Suprapubic skin (tissue), 4 donors: ENCODE results near the gene SLC39A9. TPM values are rescaled to one million over a fixed set of nuclear protein-coding genes. Genes with fewer than 3 reads are reported as not detected.

Experiments
- DNase-seq, 2 donors: peaks; one replicate each; pipeline ENCODE4 v3.0.0-alpha.2; 2019; ENCODE audit warnings: low spot score in 2 of 2
- H3K27ac ChIP-seq: fragments of 200-600 bp; sonication (generic); one replicate; pipeline ENCODE4 v1.5.1; 2019
- H3K27me3 ChIP-seq: fragments of 200-600 bp; sonication (generic); one replicate; pipeline ENCODE4 v1.5.1; 2019
- H3K36me3 ChIP-seq: fragments of 200-600 bp; sonication (generic); one replicate; pipeline ENCODE4 v1.5.1; 2019
- H3K4me1 ChIP-seq: fragments of 200-600 bp; sonication (generic); one replicate; pipeline ENCODE4 v1.5.1; 2019
- H3K4me3 ChIP-seq: fragments of 200-600 bp; sonication (generic); one replicate; pipeline ENCODE4 v1.5.1; 2019; ENCODE audit warnings: mild to moderate bottlenecking
- H3K9me3 ChIP-seq: fragments of 200-600 bp; sonication (generic); one replicate; pipeline ENCODE4 v1.5.1; 2019
- EP300 ChIP-seq: sonication (generic); formaldehyde crosslinking; IDR thresholded peaks from one replicate; pipeline ENCODE4 v1.6.1; 2017; ENCODE audit warnings: antibody characterized with exemption
- POLR2A ChIP-seq, 2 donors: fragments of 450-650 bp; IDR thresholded peaks; one replicate each; pipeline ENCODE4 v1.6.1; 2017; ENCODE audit warnings: antibody characterized with exemption in 2 of 2, mild to moderate bottlenecking in 2 of 2, moderate library complexity in 2 of 2
- POLR2AphosphoS5 ChIP-seq, 3 donors: sonication (generic); formaldehyde crosslinking; IDR thresholded peaks; one replicate each; pipeline ENCODE4 v1.6.1; 2017; ENCODE audit warnings: antibody characterized with exemption in 3 of 3
- WGBS: methylation state at CpG from one replicate; pipeline ENCODE4 v1.1.5; 2018; 5-methylcytosine and 5-hydroxymethylcytosine counted together
- total RNA-seq, 4 donors: library from RNA; depleted of rRNA; stranded (reverse); fragments of >200 nt; gene quantifications; one replicate each; pipeline ENCODE4 v1.1.0, GENCODE V29; 2016
- TF ChIP-seq, protein P1 (sequence below), 2 donors: fragments of 200-600 bp in 1 of 2; fragments of 450-650 bp in 1 of 2; sonication (generic) in 1 of 2; IDR thresholded peaks; one replicate each; pipeline ENCODE4 v1.5.1; 2016 to 2019; ENCODE audit warnings: antibody characterized with exemption in 2 of 2, mild to moderate bottlenecking in 1 of 2, moderate library complexity in 1 of 2

Gene SLC39A9
- total RNA-seq, 4 donors from 2014 or later: 46.5 to 65.6 (median 60.2) TPM

DNA sequence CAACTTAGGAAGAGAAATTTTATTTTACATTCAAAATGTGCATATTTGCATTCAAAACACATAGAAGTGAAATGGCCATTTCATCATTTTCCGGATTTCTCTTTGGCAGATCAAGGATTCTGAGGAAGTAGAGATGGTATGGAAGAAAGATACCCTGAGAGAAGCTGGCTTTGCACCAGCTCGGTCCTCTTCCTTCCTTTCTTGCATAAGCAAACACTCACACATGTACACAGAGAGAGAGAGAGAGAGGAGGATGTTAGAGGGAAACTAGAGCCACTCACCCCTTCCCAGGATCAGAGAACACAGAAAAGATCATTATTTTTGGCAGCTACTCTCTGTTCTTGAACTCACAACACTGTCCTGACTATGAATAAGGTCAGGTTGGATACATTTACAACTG, 70.5 kb downstream of the SLC39A9 start:
- H3K4me3 ChIP-seq: no peak overlapping the region
- TF ChIP-seq, protein P1, sequence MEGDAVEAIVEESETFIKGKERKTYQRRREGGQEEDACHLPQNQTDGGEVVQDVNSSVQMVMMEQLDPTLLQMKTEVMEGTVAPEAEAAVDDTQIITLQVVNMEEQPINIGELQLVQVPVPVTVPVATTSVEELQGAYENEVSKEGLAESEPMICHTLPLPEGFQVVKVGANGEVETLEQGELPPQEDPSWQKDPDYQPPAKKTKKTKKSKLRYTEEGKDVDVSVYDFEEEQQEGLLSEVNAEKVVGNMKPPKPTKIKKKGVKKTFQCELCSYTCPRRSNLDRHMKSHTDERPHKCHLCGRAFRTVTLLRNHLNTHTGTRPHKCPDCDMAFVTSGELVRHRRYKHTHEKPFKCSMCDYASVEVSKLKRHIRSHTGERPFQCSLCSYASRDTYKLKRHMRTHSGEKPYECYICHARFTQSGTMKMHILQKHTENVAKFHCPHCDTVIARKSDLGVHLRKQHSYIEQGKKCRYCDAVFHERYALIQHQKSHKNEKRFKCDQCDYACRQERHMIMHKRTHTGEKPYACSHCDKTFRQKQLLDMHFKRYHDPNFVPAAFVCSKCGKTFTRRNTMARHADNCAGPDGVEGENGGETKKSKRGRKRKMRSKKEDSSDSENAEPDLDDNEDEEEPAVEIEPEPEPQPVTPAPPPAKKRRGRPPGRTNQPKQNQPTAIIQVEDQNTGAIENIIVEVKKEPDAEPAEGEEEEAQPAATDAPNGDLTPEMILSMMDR (IDR thresholded peaks at IDR 0.05): no peak
- TF ChIP-seq POLR2AphosphoS5 (IDR thresholded peaks at IDR 0.05) (no peak), EP300 (no peak)
- H3K36me3 ChIP-seq: no peaks in the 10 kb centered on the region
- no peaks in the 10 kb centered on the region for H3K4me1 ChIP-seq
- no peak overlapping the region for H3K27ac ChIP-seq
- WGBS: 60% methylated on average over 2 of the region's 2 CpGs
- no peak for DNase-seq
- H3K27me3 ChIP-seq: no peaks in the 10 kb centered on the region
- H3K9me3 ChIP-seq: no peaks in the 10 kb centered on the region

DNA sequence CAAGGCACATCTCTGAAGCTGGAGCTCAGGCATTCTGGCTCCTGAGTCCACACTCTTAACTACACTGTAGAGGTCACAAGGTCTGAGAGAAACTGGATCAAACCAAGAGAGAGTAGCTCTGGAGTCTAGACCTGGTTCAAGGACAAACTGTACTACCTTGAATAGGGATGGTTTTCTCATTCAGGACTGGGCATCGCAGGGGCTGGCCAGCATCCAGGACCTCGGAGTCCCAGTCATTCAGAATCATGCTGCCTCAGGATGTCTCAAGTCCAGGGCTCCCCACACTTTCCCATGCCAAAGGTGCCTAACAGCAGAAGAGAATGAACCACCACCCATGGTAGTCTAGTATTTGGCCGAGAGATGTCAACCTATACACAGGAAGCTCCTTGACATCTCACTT, 72.9 kb downstream of the SLC39A9 start:
- no peaks in the 10 kb centered on the region for H3K36me3 ChIP-seq
- H3K27ac ChIP-seq: no peak overlapping the region
- H3K9me3 ChIP-seq: no peaks in the 10 kb centered on the region
- no peak for TF ChIP-seq POLR2AphosphoS5 (IDR thresholded peaks at IDR 0.05)
- WGBS: 75% methylated on average over 3 of the region's 3 CpGs
- no peaks in the 10 kb centered on the region for H3K27me3 ChIP-seq
- H3K4me1 ChIP-seq: no peaks in the 10 kb centered on the region
- no peak overlapping the region for H3K4me3 ChIP-seq
- DNase-seq: no peak

DNA sequence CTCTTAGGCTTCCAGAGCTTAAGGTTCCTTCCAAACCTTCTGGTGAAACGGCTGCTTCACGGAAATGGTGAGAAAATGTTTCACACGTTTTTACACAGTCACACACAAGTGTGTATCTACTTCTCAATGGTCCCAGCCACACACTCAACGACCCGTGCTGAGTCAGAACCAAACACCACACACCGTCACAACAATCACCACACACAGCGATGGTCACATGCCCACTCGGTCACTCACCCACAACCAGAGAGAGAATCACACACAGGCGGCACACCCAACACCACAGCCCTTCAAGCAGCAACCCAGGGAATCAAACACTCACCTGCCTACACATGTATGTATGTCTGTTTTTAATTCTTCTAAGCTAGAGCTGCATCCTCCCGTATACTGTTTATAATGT, 73.4 kb downstream of the SLC39A9 start:
- no peaks in the 10 kb centered on the region for H3K4me1 ChIP-seq
- no peak for DNase-seq
- TF ChIP-seq, protein P1 (IDR thresholded peaks at IDR 0.05): no peak
- TF ChIP-seq POLR2AphosphoS5 (IDR thresholded peaks at IDR 0.05) (no peak), POLR2A (IDR thresholded peaks at IDR 0.05) (no peak), EP300 (no peak)
- WGBS: 93% methylated on average over 10 of the region's 10 CpGs
- H3K36me3 ChIP-seq: no peaks in the 10 kb centered on the region
- no peak overlapping the region for H3K4me3 ChIP-seq
- no peaks in the 10 kb centered on the region for H3K27me3 ChIP-seq
- no peak overlapping the region for H3K27ac ChIP-seq
- H3K9me3 ChIP-seq: no peaks in the 10 kb centered on the region

DNA sequence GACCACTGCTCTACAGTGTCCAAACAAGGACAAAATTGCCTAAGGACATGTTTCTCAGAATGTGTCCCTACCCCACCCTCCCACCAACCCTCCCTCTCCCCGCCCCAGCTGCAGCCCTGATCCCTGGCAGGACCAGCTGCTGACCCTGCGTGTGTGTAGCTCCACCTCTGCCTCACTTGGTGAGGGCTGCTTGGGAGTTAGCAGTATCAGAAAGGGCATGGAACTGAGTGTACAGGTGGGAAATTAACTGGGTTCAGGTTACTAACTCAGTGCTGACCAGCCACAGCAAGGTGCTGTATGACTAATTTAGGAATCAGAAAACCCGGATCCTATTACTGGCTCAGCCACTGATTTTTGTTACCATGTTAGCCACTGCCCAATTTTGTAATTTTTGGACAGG, 74.8 kb downstream of the SLC39A9 start:
- Histone ChIP-seq H3K27me3 (no peaks in the 10 kb centered on the region), H3K9me3 (no peaks in the 10 kb centered on the region), H3K4me3 (no peak overlapping the region), H3K36me3 (no peaks in the 10 kb centered on the region), H3K27ac (no peak overlapping the region), H3K4me1 (no peaks in the 10 kb centered on the region)
- WGBS: 75% methylated on average over 2 of the region's 3 CpGs
- DNase-seq: no peak
- TF ChIP-seq POLR2AphosphoS5 (IDR thresholded peaks at IDR 0.05): no peak
- TF ChIP-seq, protein P1 (IDR thresholded peaks at IDR 0.05): no peak
- TF ChIP-seq POLR2A (IDR thresholded peaks at IDR 0.05): no peak
- TF ChIP-seq EP300: no peak

DNA sequence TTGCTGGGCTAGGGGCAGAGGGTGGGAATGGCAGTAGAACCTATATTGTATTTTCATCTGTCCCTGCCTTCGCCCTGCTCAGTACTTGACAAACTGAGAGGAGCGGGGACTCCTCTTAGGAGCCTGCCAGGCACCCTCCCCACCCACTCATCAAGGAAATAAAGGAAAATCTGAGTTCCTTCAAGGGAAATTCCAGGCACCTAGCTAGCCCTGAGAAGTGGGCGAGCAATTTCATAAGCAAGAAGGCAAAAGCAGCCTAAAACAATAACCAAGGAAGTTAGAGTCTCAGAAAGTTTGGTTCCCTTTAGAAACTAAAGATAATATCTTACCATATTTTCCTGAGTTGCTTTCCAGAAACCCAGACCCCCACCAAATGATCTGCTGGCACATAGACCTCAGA, 75.5 kb downstream of the SLC39A9 start:
- TF ChIP-seq POLR2A (IDR thresholded peaks at IDR 0.05) (no peak), POLR2AphosphoS5 (IDR thresholded peaks at IDR 0.05) (no peak), EP300 (no peak)
- TF ChIP-seq, protein P1 (IDR thresholded peaks at IDR 0.05): no peak
- Histone ChIP-seq H3K27me3 (no peaks in the 10 kb centered on the region), H3K36me3 (no peaks in the 10 kb centered on the region), H3K4me3 (no peak overlapping the region), H3K9me3 (no peaks in the 10 kb centered on the region), H3K4me1 (no peaks in the 10 kb centered on the region), H3K27ac (no peak overlapping the region)
- no peak for DNase-seq
- 98% methylated on average over 3 of the region's 3 CpGs for WGBS

DNA sequence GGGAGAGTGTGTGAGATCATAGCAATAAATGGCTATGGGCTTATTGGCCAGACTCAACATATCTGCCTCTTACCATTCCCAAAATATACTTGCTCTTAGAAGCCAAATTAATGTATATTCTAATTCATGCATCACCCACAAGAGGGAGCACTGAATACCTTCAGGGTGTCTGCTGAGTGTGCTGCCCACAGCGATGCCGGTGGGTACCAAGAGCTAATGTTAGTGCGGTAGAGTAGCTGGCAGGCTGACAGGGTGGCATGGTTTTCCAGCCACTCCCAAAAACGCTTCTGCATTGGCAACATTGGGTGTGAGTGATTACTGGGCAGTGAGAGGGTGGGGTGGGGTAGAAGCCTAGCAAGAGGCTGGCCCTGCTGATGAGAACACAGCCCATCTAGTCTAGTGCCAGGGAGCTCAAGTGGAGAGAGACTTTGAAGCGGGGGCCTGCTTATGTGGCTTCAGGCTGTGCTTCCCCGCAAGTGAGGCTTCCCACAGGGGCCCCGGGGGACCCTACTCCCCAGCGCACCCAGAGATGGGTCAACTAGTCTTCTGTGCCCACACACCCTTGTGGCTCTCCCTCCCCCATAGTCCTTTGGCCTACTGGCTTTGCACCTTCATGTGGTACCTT, 76.8 kb downstream of the SLC39A9 start:
- TF ChIP-seq POLR2AphosphoS5 (IDR thresholded peaks at IDR 0.05): no peak
- TF ChIP-seq, protein P1 (IDR thresholded peaks at IDR 0.05): peak in 1 of 2 donors; percentile 13
- whole genome bisulfite sequencing: 68% methylated on average over 5 of the region's 8 CpGs
- no peak for DNase-seq

More for the DNA sequence above, 76.8 kb downstream of the SLC39A9 start:
- Histone ChIP-seq H3K27ac (no peak overlapping the region), H3K36me3 (no peaks in the 10 kb centered on the region), H3K9me3 (no peaks in the 10 kb centered on the region), H3K4me1 (no peaks in the 10 kb centered on the region), H3K27me3 (no peaks in the 10 kb centered on the region), H3K4me3 (no peak overlapping the region)
